Measurements from ENCODE around the gene TSEN34.
A peak's percentile ranks its signal among the peaks of the same experiment; 100 is the strongest.
"Not testable (repeated sequence)": the region's sequence is repeated elsewhere in the genome, so short reads cannot be mapped to it uniquely, and the experiment has no call there.

Gene TSEN34

GRCh38 chr19:54162241-54162805 lies 28.8 kb upstream of the TSEN34 start:
- peak; percentile 75 to 95 for DNase-seq

DNA sequence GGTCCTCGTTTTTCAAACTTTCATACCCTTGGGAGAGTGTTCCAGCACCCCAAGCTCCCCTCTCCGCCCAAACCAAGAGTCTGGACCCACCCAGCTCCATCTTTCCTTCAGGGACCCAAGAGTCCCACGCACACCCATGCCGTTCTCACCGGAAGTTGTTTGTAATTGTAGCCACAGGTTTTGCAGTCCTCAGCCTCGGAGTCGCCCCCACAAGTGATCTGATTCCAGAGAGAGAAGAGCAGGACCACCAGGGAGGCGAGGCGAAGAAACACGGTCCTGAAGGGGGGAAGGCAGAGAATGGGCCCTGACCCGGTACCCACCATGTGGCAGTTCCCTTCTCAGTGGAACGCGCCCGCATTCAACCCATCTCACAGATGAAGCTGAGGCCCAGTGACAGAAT lies 28.2 kb upstream of the TSEN34 start:
- no peak for DNase-seq

DNA sequence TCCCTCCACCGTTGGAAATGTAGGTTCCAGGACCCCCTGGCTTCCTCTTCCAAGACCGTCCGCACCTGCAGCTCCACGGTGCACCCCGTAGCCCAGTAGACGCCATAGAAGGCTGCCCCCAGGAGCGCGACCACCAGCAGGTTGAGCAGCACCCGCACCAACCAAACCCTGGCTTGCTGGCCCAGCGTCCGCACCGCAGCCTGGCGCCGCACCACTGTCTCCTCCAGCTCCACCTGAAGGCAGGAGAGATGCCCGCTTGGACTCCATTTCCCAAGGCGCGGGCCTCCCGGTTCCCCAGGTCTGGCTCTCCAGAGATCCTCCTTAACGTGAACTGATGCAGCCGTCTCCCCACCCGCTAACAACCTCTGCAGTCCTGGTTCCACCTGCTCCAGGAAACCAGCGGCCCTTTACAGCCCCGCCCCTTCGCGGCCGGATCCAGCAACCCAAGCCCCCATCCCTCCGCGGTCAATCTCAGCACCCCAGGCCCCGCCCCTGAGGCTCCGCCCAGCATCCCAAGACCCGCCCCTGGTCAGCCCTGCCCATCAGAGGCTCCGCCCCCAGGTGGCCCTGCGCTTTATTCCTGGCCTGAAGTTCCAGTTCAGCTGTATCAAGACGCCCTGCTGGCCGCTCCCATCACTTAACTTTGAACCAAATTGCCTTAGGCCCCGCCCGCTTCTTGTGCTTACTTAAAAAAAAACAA lies 26.6 kb upstream of the TSEN34 start:
- peak; percentile 75 to 95 for DNase-seq

GRCh38 chr19:54165222-54165621 lies 25.9 kb upstream of the TSEN34 start:
- no peak for DNase-seq

DNA sequence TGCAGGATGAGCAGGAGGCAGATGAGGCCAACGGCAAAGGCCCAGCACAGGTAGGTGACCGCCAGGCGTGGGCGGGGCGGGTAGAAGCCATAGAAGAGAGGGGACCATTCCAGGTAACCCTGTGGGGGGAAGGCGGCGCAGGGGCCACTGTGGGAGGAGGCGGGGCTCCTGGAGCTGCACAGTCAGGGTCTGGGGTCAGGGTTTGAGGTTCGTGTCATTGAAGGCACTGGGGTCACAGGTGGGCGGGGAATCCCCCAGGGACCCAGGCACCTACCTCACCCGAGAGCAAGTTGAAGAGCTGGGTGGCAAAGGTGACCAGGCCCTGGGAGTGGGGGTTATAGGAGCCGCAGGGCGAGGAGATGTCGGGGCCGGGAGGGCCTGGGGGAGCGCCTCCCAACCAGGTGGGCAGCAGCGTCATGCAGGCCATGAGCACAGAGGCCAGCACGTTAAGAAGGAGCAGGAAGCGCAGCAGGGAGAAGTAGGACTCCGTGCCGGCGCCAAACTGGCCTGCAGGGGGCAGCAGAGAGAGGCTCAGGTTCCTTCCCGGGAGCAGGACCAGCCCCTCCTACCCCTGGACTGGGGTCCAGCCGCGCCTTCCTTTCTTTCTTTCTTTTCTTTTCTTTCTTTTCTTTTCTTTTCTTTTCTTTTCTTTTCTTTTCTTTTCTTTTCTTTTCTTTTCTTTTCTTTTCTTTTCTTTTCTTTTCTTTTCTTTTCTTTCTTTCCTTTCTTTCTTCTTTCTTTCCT lies 22.8 kb upstream of the TSEN34 start:
- peak; percentile 79 to 97 for DNase-seq

GRCh38 chr19:54169149-54169740 lies 21.9 kb upstream of the TSEN34 start:
- no peak for DNase-seq

DNA sequence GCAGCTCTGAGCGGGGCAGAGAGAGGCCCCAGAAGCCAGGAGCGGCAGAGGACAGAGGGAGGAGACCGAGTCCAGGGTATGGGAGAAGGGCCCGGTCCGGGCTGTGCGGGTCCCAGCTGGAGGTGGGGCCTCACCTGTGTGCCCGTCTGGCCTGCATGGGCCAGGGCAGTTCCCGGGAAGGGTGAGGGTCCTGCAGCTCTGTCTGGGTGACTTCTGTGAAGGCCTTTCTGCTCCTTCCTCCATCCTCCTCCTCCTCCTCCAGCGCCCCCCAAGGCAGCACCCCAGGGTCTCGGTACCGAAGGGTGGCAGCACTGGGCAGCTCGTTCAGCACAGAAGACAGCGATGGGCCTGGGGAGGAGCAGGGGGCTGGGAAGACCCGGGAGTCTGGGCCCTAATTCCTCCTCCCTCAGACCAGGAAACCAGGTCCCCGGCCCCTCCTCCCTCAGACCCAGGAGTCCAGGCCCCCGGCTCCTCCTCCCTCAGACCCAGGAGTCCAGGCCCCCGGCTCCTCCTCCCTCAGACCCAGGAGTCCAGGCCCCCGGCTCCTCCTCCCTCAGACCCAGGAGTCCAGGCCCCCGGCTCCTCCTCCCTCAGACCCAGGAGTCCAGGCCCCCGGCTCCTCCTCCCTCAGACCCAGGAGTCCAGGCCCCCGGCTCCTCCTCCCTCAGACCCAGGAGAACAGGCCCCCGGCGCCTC lies 19.2 kb upstream of the TSEN34 start:
- not testable (repeated sequence) for DNase-seq

GRCh38 chr19:54172471-54173358 lies 18.4 kb upstream of the TSEN34 start, which contains the start of gene TMC4:
TMC4 (minus strand) TSS chr19:54173160; CDS start chr19:54173117, 43 bp downstream.
- DNase-seq, result peak; percentile 87 to 97

- DNase-seq, result no peak
These were observed 17.8 kb upstream of the TSEN34 start for GRCh38 chr19:54173359-54173699.

- no peak for DNase-seq
These were observed 16.9 kb upstream of the TSEN34 start for GRCh38 chr19:54173951-54174834.

DNA sequence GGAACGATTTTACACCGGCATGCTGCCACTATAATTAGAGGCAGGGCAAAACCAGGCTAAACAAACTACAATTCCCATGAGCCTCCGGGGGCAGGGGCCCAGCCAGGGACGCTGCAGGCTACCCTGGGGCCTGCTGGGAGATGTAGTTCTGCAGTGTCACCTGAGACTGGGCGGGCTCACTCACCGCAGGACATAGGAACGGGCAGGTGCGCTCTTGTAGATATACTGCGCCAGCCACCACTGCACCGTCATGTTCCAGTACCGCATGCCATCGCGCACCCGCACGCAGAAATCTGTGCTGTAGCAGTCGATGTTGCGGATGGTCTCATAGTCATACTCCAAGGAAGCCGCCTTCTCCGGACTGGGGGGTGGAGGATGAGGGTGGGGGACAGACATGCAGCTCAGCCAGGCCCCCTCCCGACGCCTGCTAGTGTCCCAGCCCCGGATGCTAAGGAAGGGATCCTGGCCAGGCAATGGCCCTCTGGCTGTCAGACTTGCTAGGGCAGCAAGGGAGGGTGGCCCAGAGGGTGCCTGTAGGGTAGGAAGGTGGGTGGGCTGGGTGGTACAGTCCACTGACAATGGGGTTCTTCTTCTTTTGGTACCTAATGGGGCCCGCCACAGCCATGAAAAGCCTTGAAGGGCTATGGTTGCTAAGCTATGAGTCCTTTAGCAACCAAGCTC lies 12.4 kb upstream of the TSEN34 start:
- peak; percentile 74 to 94 for DNase-seq

DNA sequence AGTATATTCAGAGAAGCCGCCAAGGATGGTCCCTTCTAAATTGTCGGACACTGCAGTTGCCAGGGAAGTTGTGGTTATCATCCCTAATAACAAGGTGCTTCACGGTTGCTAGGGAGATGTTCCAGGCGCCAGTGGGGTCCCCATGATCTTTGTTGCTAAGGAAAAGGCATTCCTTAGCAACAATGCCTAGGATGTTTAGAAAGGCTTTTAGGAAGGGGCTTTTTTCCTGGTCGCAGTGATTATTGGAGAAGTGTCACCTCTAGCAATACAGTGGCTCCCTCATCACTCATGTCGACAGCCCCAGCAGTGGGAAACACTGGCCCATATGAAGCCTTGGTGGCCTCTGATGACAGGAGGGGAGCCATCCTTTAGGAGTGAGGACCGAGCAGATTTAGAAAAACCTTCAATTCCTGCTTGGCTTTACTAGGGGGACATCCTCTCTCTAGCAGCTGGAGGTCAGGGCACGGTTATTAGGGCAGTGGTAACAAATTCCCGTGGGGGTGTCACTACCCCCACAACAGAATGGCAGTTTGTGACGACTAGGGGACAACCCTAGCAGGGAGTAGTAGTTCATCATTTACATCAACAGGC lies 11.8 kb upstream of the TSEN34 start:
- DNase-seq, result no peak

DNA sequence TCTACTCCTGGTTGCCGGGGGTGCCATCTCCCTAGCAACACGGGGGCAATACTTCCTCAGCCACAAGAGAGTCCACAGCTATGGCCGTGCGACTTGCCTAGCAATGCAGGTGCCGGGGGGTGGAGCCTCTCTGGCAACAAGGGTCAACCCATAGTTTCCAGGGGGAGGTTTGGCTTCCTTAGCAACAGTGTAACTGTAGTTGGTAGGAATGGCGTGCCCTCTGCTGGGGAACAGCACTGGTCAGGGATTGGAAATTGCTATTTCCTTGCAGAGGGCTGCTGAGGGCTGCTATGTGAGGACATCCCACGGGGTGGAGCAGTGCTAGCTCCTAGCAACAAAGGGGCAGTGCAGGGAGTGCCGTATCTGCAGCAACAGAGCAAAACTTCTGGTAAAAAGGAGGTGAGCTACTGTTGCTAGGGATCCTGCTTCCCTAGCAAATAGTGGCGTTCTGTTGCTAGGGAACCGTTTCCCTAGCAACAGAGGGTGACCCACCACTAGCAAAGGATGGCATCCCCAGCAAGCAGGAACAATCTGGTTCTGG lies 11.1 kb upstream of the TSEN34 start:
- peak; percentile 97 to 98 for DNase-seq

DNA sequence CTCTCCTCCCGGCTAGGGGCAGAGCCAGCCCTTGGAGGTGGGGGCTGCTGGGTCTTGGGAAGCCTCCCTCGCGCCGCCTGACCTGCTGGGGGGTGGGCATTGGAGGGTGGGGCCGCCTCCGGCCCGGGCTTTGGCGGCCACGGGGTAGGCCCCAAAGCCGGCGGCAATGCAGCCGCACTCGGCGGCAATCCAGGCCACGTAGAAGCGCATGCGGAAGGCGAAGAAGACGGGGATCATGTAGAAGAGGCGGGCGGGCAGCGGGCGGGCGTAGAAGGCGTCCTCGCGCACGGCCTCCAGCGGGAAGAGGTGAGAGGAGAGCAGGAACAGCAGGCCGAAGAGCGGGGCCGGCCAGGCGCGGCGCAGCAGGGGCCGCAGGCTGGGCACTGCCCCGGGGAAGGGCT lies 10.4 kb upstream of the TSEN34 start:
- DNase-seq, result no peak

GRCh38 chr19:54181894-54182293 lies 9.2 kb upstream of the TSEN34 start:
- DNase-seq, result not testable (repeated sequence)

DNA sequence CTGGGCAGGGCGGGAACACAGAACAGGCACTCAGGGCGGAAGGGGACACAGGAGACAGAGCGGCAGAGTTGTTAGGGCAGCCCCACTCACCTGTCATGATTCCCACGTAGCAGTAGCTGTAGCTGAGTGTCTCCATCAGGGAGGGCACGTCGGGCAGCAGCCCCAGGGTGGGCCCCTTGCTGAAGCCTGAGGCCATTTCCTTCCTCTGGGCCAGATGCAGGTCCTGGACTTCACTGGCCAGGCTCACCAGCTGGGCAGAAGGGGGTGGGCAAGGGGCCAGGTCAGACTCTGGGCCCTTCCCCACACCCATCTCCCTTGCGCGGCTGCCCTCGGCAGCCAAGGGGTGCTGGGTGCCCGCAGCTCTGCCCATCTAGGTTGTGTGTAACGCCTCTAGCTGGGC lies 7.7 kb upstream of the TSEN34 start:
- DNase-seq, result no peak

DNA sequence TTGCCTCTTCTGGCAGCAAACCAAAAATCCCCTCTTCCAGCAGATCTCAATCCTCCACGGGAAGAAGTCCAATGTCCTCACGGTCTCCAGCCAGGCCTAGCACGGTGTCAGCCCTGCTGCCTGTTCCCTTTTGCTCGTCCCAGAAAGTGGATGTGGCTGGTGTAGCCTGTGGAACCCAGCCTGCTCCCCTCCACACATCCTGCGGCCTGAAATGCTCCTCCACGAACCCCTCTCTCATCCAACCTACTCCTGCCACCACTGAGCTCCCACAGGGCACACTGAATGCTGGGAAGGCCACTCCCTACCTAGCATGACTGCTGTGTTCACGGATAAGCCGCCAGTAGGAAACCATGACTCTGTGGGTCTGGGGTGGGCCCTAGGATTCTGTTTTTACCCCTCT lies 4.8 kb upstream of the TSEN34 start:
- no peak for DNase-seq

- no peak for DNase-seq
These were observed 4.2 kb upstream of the TSEN34 start for GRCh38 chr19:54186934-54187381.

DNA sequence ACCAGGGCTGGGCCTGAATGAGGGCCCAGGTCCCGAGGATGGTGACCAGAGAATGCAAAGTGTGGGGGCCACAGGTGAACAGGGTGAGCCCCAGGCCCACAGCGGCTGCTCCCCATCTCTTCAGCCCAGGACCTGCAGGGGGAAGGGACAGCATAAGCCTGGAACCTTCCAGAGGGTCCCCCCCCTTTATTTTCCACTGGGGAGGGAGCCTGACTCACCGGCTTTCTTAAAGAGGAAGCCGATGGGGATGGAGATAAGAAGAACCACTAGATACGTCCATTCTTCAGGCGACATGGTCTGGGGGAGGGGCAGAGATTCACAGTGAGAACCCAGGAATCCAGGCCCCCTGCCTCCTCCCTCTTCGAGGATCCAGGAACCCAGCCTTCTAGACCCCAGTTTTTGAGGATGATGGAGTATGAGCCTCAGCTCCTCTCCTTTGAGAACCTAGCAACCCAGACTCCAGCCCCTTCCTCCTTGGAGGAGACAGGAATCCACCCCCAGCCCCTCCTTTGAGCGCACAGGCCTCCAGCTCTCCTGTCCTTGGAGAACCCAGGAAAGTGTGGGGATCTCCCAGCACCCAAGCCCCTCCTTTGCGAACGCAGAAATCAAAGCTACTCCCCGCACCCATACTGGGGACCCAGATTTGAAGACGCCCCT lies 2.8 kb upstream of the TSEN34 start:
- peak in 1 of 2 experiments; percentile 61 for DNase-seq
